K562 (cell line): ENCODE measurements around the gene TTLL3. TPM values are rescaled to one million over a fixed set of nuclear protein-coding genes. Genes with fewer than 3 reads are reported as not detected.
A peak's percentile ranks its signal among the peaks of the same experiment; 100 is the strongest.

ENCODE experiments used
- ATAC-seq: fragments of 200-7000 bp; cut with Tn5 transposase; 3 replicates; pipeline ENCODE4 v1.9.1; 2020; ENCODE audit warnings: moderate library complexity
- BruUV-seq: library from RNA; stranded (reverse); fragments of 400-500 nt; replicated peaks from 2 replicates; lab custom pipeline; 2021; lab: Mats Ljungman, UMichigan
- CTCF ChIA-PET: fragments of 300-600 bp; formaldehyde crosslinking; extraction: SDS; loops from one replicate; lab custom pipeline; 2021; ENCODE audit warnings: low intra/inter-chr PET ratio; lab: Yijun Ruan, JAX
- POLR2A ChIA-PET: fragments of 300-600, 350-650 bp; sonication (Branson Sonifier 250); formaldehyde crosslinking; extraction: SDS; loops from one replicate; lab custom pipeline; 2021; ENCODE audit warnings: antibody characterized with exemption, inconsistent platforms; lab: Yijun Ruan, JAX
- DNase-seq, 4 experiments: peaks; one replicate each; pipeline versions ENCODE4 v3.0.0 to v3.0.0-alpha.2; 2011 to 2018; ENCODE audit warnings: low spot score in 3 of 4, mixed read lengths in 3 of 4; ENCODE audit errors: extremely low read depth in 1 of 4
- FAIRE-seq: peaks from 2 replicates; lab custom pipeline; 2011; peaks lifted over from hg19 to GRCh38; lab: Jason Lieb, UNC
- H2AFZ ChIP-seq: 2 replicates; pipeline ENCODE4 v1.6.0; 2011; ENCODE audit warnings: low read depth, low read length, control low read depth, inconsistent platforms
- H3K27ac ChIP-seq: fragments of 200-600 bp; 3 replicates; pipeline ENCODE4 v1.8.0; 2011; ENCODE audit warnings: low read depth, mild to moderate bottlenecking, control low read depth, inconsistent platforms, low read length, moderate library complexity, mixed read lengths; ENCODE audit errors: extremely low read depth
- H3K27me3 ChIP-seq, 2 experiments: fragments of 300-600 bp in 1 of 2; 2 replicates in 1 of 2; 3 replicates in 1 of 2; pipeline versions ENCODE4 v1.6.0 to v1.8.0; 2011; ENCODE audit warnings: inconsistent platforms in 2 of 2, low read length in 2 of 2, mild to moderate bottlenecking in 1 of 2, mixed read lengths in 1 of 2, moderate library complexity in 1 of 2; ENCODE audit not compliant: control insufficient read depth in 2 of 2, insufficient read depth in 2 of 2
- H3K36me3 ChIP-seq: fragments of 300-600 bp; 3 replicates; pipeline ENCODE4 v1.8.0; 2011; ENCODE audit warnings: mild to moderate bottlenecking, low read length, inconsistent platforms; ENCODE audit not compliant: control insufficient read depth, insufficient read depth
- H3K4me1 ChIP-seq, 2 experiments: fragments of 200-600 bp in 1 of 2; replicated peaks in 1 of 2; 2 replicates in 1 of 2; 3 replicates in 1 of 2; pipeline versions ENCODE4 v1.5.1 to v1.8.0; 2011; ENCODE audit warnings: inconsistent platforms in 2 of 2, low read length in 2 of 2, mild to moderate bottlenecking in 1 of 2, mixed read lengths in 1 of 2, moderate library complexity in 1 of 2; ENCODE audit not compliant: control insufficient read depth in 2 of 2, insufficient read depth in 2 of 2
- H3K4me2 ChIP-seq: 2 replicates; pipeline ENCODE4 v1.6.1; 2011; ENCODE audit warnings: low read length, control low read depth, inconsistent platforms, mixed read lengths; ENCODE audit not compliant: insufficient read depth
- H3K4me3 ChIP-seq: fragments of 200-600 bp; sonication (generic), shearing (Covaris generic); 2 replicates; pipeline ENCODE4 v1.5.1; 2016; ENCODE audit warnings: control low read depth, inconsistent platforms
- H3K79me2 ChIP-seq: fragments of 200-600 bp; 3 replicates; pipeline ENCODE4 v1.8.0; 2011; ENCODE audit warnings: low read length, inconsistent platforms; ENCODE audit not compliant: control insufficient read depth, insufficient read depth
- H3K9ac ChIP-seq, 2 experiments: 2 replicates each; pipeline versions ENCODE4 v1.6.0 to v1.6.1; 2011; ENCODE audit warnings: low read depth in 2 of 2, low read length in 2 of 2, control low read depth in 1 of 2, inconsistent platforms in 1 of 2, mild to moderate bottlenecking in 1 of 2, mixed read lengths in 1 of 2; ENCODE audit not compliant: insufficient read depth in 1 of 2
- H3K9me1 ChIP-seq: one replicate; pipeline ENCODE4 v1.6.0; 2011; ENCODE audit warnings: inconsistent platforms, mild to moderate bottlenecking, low read length, moderate library complexity; ENCODE audit not compliant: control insufficient read depth, insufficient read depth
- H3K9me3 ChIP-seq: replicated peaks from 2 replicates; pipeline ENCODE4 v1.5.1; 2011; ENCODE audit warnings: low read depth, low read length, inconsistent platforms; ENCODE audit not compliant: control insufficient read depth, insufficient read depth
- H4K20me1 ChIP-seq: replicated peaks from 2 replicates; pipeline ENCODE4 v1.6.1; 2011; ENCODE audit warnings: low read length, inconsistent platforms, mixed read lengths; ENCODE audit not compliant: control insufficient read depth, insufficient read depth
- ARID2 ChIP-seq: fragments of 450-650 bp; IDR thresholded peaks from 2 replicates; pipeline ENCODE4 v1.6.1; 2017; ENCODE audit warnings: antibody characterized with exemption, mild to moderate bottlenecking
- CEBPB ChIP-seq: fragments of 450-650 bp; IDR thresholded peaks from 2 replicates; pipeline ENCODE4 v1.6.1; 2016; ENCODE audit warnings: missing genetic modification characterization, missing compliant biosample characterization
- IRF1 ChIP-seq: sonication (generic); formaldehyde crosslinking; IDR thresholded peaks from 2 replicates; pipeline ENCODE4 v1.8.0; 2022; ENCODE audit warnings: missing genetic modification reagents, mild to moderate bottlenecking, borderline replicate concordance
- MAZ ChIP-seq, 2 experiments: fragments of 450-650 bp in 1 of 2; sonication (generic) in 1 of 2; formaldehyde crosslinking; IDR thresholded peaks in 1 of 2; conservative IDR thresholded peaks in 1 of 2; 2 replicates each; pipeline versions ENCODE4 v1.4.0 to v1.5.0; 2020; ENCODE audit warnings: mild to moderate bottlenecking in 1 of 2, missing genetic modification reagents in 1 of 2
- NR4A1 ChIP-seq, 2 experiments: fragments of 250-450 bp in 1 of 2; fragments of 450-650 bp in 1 of 2; sonication (Bioruptor Pico) in 1 of 2; IDR thresholded peaks; 2 replicates each; pipeline versions ENCODE4 v1.4.0 to v1.6.1; 2016 to 2020; ENCODE audit warnings: mild to moderate bottlenecking in 2 of 2, missing compliant biosample characterization in 1 of 2, missing genetic modification characterization in 1 of 2, moderate library complexity in 1 of 2
- POLR2AphosphoS2 ChIP-seq: IDR thresholded peaks from 2 replicates; pipeline ENCODE4 v1.6.1; 2012; ENCODE audit warnings: low read length, improper control_type of control experiment
- POLR2G ChIP-seq: fragments of 200-400 bp; formaldehyde crosslinking; IDR thresholded peaks from 2 replicates; pipeline ENCODE4 v1.6.1; 2017; ENCODE audit warnings: low read depth, mild to moderate bottlenecking, antibody characterized with exemption, low read length, moderate library complexity
- PURB ChIP-seq: sonication (generic); formaldehyde crosslinking; IDR thresholded peaks from 2 replicates; pipeline ENCODE4 v1.9.0; 2021; ENCODE audit warnings: low read depth, mild to moderate bottlenecking, missing genetic modification reagents
- STAT6 ChIP-seq: sonication (generic); formaldehyde crosslinking; IDR thresholded peaks from 2 replicates; pipeline ENCODE4 v1.8.1; 2023; ENCODE audit warnings: mild to moderate bottlenecking, missing genetic modification reagents
- ZNF316 ChIP-seq: fragments of 450-650 bp; IDR thresholded peaks from 2 replicates; pipeline ENCODE4 v1.6.1; 2016
- ZNF354B ChIP-seq: fragments of 250-450 bp; sonication (Bioruptor Pico); IDR thresholded peaks from 2 replicates; pipeline ENCODE4 v1.4.0; 2020
- ZNF778 ChIP-seq: fragments of 450-650 bp; formaldehyde crosslinking; IDR thresholded peaks from 2 replicates; pipeline ENCODE4 v1.4.0; 2020; ENCODE audit warnings: mild to moderate bottlenecking, moderate library complexity
- WGBS: fragments of 100-300 bp; shearing (Covaris generic); methylation state at CpG from one replicate; pipeline ENCODE4 v1.1.6; 2016; ENCODE audit warnings: low coverage, mixed read lengths; ENCODE audit not compliant: insufficient coverage; ENCODE audit errors: missing lambda C conversion rate; 5-methylcytosine and 5-hydroxymethylcytosine counted together
- in situ Hi-C: fragments of 300-500 bp; cut with MboI; formaldehyde crosslinking; loops from 4 replicates; pipeline ENCODE4 v1.15.0; 2018; ENCODE audit warnings: inconsistent platforms, mixed read lengths
- intact Hi-C: fragments of 100-400 bp; cut with micrococcal nuclease; formaldehyde crosslinking; loops from 2 replicates; pipeline ENCODE4 v1.14.2; 2022
- polyA plus RNA-seq, 8 experiments: library from polyadenylated mRNA; depleted of rRNA in 4 of 8; stranded (reverse) in 5 of 8; unstranded in 3 of 8; fragments of >200 nt; fragmentation: Nextera tagmentation in 2 of 8; fragmentation: Illumina TruSeq in 1 of 8; extraction: Ambion mirVana in 2 of 8; extraction: Trizol in 1 of 8; gene quantifications; 2 replicates each; pipeline versions ENCODE4 v1.2.1 to v1.2.3, GENCODE V29; 2011 to 2014; ENCODE audit warnings: inconsistent platforms in 1 of 8, missing spikeins in 1 of 8
- total RNA-seq, 7 experiments: library from RNA; depleted of rRNA in 6 of 7; stranded (reverse); fragments of >200 nt in 6 of 7; fragmentation: Illumina TruSeq in 2 of 7; extraction: Trizol in 2 of 7; gene quantifications; 2 replicates each; pipeline versions ENCODE4 v1.2.1 to v1.2.3, GENCODE V29; 2011 to 2021; ENCODE audit warnings: low replicate concordance in 1 of 7

TTLL3 gene
- total and polyA plus RNA-seq, 9 of the 15 experiments (the other 6 are each of a cell fraction or from before 2014, with no cell fraction given): 8.9 to 106 (median 33.2) TPM

- Histone ChIP-seq H3K4me2 (no peak overlapping the region), H3K79me2 (no peaks in the 10 kb centered on the region)
- no peak for DNase-seq
- CTCF ChIA-PET: no interaction called here
- TF ChIP-seq POLR2G (0 out of 2 replicates have a peak, but pooled peaks have one; percentile 14), ZNF778 (no peak), NR4A1 (CRISPR knock-in tag; IDR thresholded peaks at IDR 0.05) (no peak), NR4A1 (tag; IDR thresholded peaks at IDR 0.05) (no peak), MAZ (CRISPR knock-in tag; conservative IDR thresholded peaks at IDR 0.05 in 1 of 2, IDR thresholded peaks at IDR 0.05 in 1 of 2) (no peak), STAT6 (CRISPR knock-in tag) (no peak), PURB (CRISPR knock-in tag) (no peak), IRF1 (CRISPR knock-in tag) (no peak), CEBPB (no peak), ZNF354B (CRISPR knock-in tag) (no peak), ARID2 (no peak), POLR2AphosphoS2 (0 out of 2 replicates have a peak, but pooled peaks have one; percentile 25), ZNF316 (no peak)
- TF ChIP-seq, all 486 proteins: peak for 2
- FAIRE-seq (no peak), ATAC-seq (peak; percentile 16)
- no peaks in the 10 kb centered on the region for H3K4me1 ChIP-seq
- no TSS peak for BruUV-seq
- H3K27me3 ChIP-seq: no peaks in the 10 kb centered on the region
- in situ Hi-C loops (no loop called here), intact Hi-C loops (no loop called here)
- H3K4me3 ChIP-seq: no peak overlapping the region
- POLR2A ChIA-PET: interaction anchor here (0.7 to 3.1 kb wide), 6 partner anchors 11 to 140 kb away, joined by 3 to 34 read pairs (median 4); no protein-coding TSS in a partner anchor
- WGBS: 90% methylated on average over 9 of the region's 9 CpGs
- H3K27ac ChIP-seq: no peak overlapping the region
- H3K9ac ChIP-seq: peak overlapping the region in 1 of 2 experiments; percentile 49; a peak in 1 of 4 replicates
- H2AFZ ChIP-seq: no peak overlapping the region
- no peaks in the 10 kb centered on the region; the same call in 1 of the 2 replicates for H4K20me1 ChIP-seq
- H3K9me1 ChIP-seq: peaks cover 3% of the 10 kb centered on the region
- peaks cover 60% of the 10 kb centered on the region for H3K36me3 ChIP-seq
- H3K9me3 ChIP-seq: no peaks in the 10 kb centered on the region
Observed at GRCh38 chr3:9815986-9816385, 5.9 kb downstream of the TTLL3 start.
